ENCODE measurements around the gene FA2H. TPM values are rescaled to one million over a fixed set of nuclear protein-coding genes. Genes with fewer than 3 reads are reported as not detected.

Gene FA2H
- polyA plus RNA-seq, 3 donors: not detected

DNA sequence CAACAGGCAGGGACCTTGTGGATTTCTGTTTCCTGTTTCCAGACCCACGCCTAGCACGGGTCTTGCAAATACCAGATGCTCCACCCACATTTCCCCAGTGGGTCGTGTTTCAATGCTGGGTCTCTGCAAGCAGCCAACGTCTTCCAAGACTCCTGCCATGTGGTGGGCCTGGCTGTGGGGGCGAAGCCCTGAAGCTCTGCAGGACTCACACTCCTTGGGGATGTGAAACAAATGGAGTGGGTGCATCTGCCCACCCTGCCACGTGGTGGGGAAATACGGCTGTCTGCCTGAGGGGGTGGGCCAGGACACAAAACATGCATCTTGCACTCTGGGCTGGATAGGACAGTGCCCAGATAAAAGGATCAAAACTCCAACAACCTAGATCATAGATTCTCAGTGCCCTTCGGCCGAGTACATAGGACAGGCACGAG lies 32.6 kb downstream of the FA2H start:
- Histone ChIP-seq H3K4me3 (replicated peaks in 1 of 3; ENCODE audit: low read depth in 2 of 3, low read length in 3 of 3) (no peak overlapping the region), H3K4me1 (ENCODE audit: control insufficient read depth in 1 of 2, insufficient read depth in 2 of 2, low read length in 2 of 2) (no peaks in the 10 kb centered on the region), H2AFZ (ENCODE audit: insufficient read depth, low read depth, low read length, poor library complexity, severe bottlenecking) (no peak overlapping the region), H3K9me3 (replicated peaks in 1 of 2; ENCODE audit: control insufficient read depth in 1 of 2, insufficient read depth in 1 of 2, low read length in 2 of 2) (no peaks in the 10 kb centered on the region), H3K27me3 (ENCODE audit: control insufficient read depth in 2 of 2, insufficient read depth in 2 of 2, low read length in 2 of 2) (no peaks in the 10 kb centered on the region), H3K27ac (ENCODE audit: low read depth in 1 of 2, low read length in 2 of 2) (no peak overlapping the region), H3K4me2 (replicated peaks; ENCODE audit: extremely low read depth, low read length, poor library complexity, severe bottlenecking) (no peak overlapping the region), H3K79me2 (ENCODE audit: insufficient read depth, low read length) (no peaks in the 10 kb centered on the region), H3K36me3 (replicated peaks in 1 of 2; ENCODE audit: control insufficient read depth in 1 of 2, insufficient read depth in 2 of 2, low read length in 2 of 2) (no peaks in the 10 kb centered on the region), H4K20me1 (ENCODE audit: insufficient read depth, low read length) (no peaks in the 10 kb centered on the region), H3K9ac (ENCODE audit: insufficient read depth, low read length, poor library complexity, severe bottlenecking) (no peak overlapping the region)
- peaks cover 8 to 10% (median 9%) of the 10 kb centered on the region in 3 donors for H3K27me3 Mint-ChIP-seq (ENCODE audit: low read depth in 3 of 3)
- DNase-seq: no peak
- H3K36me3 Mint-ChIP-seq: no peaks in the 10 kb centered on the region
- TF ChIP-seq CTCF (IDR thresholded peaks at IDR 0.05): no peak
- H3K27ac Mint-ChIP-seq: no peak overlapping the region
- intact Hi-C loops (cut with micrococcal nuclease): no loop called here
- H3K4me1 Mint-ChIP-seq: peaks cover 5% of the 10 kb centered on the region
- H3K4me3 Mint-ChIP-seq: no peak overlapping the region
- H3K9me3 Mint-ChIP-seq: peaks cover 0 to 2% (median 0%) of the 10 kb centered on the region in 7 donors
- 100% methylated on average over 1 of the region's 10 CpGs for WGBS (ENCODE audit: insufficient coverage)

DNA sequence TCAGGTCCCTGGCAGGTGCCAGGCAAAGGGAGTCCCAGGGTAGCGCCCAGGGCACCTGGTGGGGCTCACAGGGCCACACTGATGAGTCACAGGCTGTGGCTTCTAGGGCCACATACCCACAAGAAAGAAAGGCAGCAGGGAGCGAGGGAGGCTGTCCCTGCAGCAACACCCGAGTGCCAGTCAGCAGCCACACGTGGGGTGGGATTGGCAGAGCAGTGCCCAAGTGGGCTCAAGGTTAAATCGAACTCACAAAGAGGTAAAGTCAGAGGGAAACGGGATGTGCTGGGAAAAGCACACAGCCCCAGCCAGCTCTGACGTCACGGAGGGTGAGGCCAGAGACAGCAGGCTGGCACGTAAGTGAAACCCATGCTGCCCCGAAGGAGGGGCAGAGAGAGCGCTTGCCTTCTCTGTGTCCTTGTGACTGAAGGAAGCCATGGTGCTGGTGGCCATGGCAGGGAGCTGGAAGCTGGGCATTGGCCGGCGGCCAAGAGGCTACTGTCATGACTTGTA lies 33.8 kb downstream of the FA2H start:
- TF ChIP-seq CTCF (IDR thresholded peaks at IDR 0.05): no peak
- Histone ChIP-seq H3K36me3 (replicated peaks in 1 of 2; ENCODE audit: control insufficient read depth in 1 of 2, insufficient read depth in 2 of 2, low read length in 2 of 2) (no peaks in the 10 kb centered on the region), H3K9ac (ENCODE audit: insufficient read depth, low read length, poor library complexity, severe bottlenecking) (no peak overlapping the region), H3K79me2 (ENCODE audit: insufficient read depth, low read length) (no peaks in the 10 kb centered on the region), H3K4me3 (replicated peaks in 1 of 3; ENCODE audit: low read depth in 2 of 3, low read length in 3 of 3) (no peak overlapping the region), H3K9me3 (replicated peaks in 1 of 2; ENCODE audit: control insufficient read depth in 1 of 2, insufficient read depth in 1 of 2, low read length in 2 of 2) (no peaks in the 10 kb centered on the region), H4K20me1 (ENCODE audit: insufficient read depth, low read length) (no peaks in the 10 kb centered on the region), H3K4me1 (ENCODE audit: control insufficient read depth in 1 of 2, insufficient read depth in 2 of 2, low read length in 2 of 2) (no peaks in the 10 kb centered on the region), H3K27ac (ENCODE audit: low read depth in 1 of 2, low read length in 2 of 2) (no peak overlapping the region), H2AFZ (ENCODE audit: insufficient read depth, low read depth, low read length, poor library complexity, severe bottlenecking) (no peak overlapping the region), H3K27me3 (ENCODE audit: control insufficient read depth in 2 of 2, insufficient read depth in 2 of 2, low read length in 2 of 2) (no peaks in the 10 kb centered on the region), H3K4me2 (replicated peaks; ENCODE audit: extremely low read depth, low read length, poor library complexity, severe bottlenecking) (no peak overlapping the region)
- Mint-ChIP-seq H3K27me3 (ENCODE audit: low read depth in 3 of 3) (peaks cover 9 to 10% (median 9%) of the 10 kb centered on the region in 3 donors), H3K27ac (no peak overlapping the region), H3K4me3 (no peak overlapping the region), H3K4me1 (peaks cover 5% of the 10 kb centered on the region), H3K36me3 (no peaks in the 10 kb centered on the region), H3K9me3 (peaks cover 0 to 2% (median 0%) of the 10 kb centered on the region in 7 donors)
- intact Hi-C loops (cut with micrococcal nuclease): no loop called here
- DNase-seq: no peak
- WGBS (ENCODE audit: insufficient coverage): 87% methylated on average over 13 of the region's 13 CpGs
